Medulla oblongata (tissue), 1 donor: ENCODE data around the gene SLC17A6.

Experiments
- DNase-seq: peaks from one replicate; pipeline ENCODE4 v3.0.0-alpha.2; 2015; ENCODE audit errors: extremely low spot score

SLC17A6 gene

DNA sequence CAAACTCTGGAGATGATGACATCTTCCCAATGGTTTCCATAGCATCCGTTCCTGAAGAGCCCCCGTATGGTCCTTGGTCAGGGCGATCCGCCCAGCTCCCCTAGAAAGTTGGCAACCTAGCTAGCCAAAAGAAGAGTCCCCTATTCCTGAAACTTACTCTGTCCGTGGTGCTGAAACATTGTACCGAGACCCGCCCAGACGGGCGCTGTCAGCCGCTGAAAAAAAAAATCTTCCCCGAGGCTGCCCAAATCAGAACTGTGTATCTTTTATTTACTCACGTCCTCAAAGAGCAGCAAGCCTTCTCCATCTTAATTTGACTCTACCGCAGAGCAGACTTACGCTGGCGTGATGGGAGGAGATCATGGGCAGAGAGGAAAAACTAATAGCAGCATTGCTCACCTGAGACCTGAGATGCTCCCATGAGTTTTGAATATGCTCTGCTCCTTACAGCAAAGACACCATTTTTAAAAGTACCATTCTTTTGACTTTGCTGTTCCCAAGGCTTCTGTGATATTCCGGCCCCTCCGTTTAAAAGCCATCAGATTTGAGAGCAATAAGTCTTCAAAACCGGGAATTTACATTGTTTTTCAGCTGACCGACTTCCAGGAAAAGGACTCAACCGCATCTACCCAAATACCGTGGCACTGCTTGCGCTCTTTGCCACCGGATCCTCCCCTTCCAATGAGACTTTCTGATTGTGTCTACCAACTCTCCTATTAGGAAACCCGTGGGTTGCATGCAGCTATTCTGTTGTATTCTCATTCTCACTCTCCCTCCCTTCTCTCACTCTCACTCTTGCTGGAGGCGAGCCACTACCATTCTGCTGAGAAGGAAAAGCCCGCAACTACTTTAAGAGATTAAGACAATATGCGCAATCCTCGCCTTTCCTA is at the start of gene SLC17A6:
TSS of gene SLC17A6 (plus strand) at position 786 of the 890 bp plus-strand sequence. CDS start 153 bp downstream, outside the sequence.
- no peak for DNase-seq

- DNase-seq: no peak
Measured at GRCh38 chr11:22302368-22302767, 35.8 kb upstream of the SLC17A6 start.

DNA sequence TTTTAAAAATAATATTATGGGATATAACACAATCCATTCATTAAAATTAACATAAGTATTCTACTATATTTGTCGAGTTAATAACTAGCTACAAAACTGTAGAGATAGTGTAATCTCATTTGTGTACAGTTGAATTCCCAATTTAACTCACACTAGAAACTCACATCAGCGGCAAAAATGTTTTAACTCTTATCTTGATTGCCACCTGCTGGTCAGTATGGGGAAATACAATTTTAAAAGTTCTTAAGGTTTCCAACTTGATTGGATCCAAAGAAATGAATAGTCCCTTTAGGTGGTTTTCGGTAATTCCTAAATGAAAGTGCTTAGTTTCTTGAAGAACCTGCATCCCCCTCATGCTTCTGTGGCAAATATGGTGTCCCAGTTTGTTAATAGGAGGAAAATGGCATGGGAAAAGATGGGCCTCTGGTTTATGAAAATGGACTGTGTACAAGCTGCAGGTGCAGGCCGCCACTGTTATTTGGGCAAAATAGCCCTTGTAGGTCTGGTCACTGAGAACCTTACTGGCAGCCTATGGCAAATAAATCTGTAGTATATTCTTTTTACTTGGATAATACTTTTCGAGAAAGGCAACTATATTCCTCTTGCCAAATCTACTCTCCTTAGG is 33.7 kb upstream of the SLC17A6 start:
- peak; percentile 65 for DNase-seq

- DNase-seq: no peak
Measured at GRCh38 chr11:22317656-22318055, 20.5 kb upstream of the SLC17A6 start.

DNA sequence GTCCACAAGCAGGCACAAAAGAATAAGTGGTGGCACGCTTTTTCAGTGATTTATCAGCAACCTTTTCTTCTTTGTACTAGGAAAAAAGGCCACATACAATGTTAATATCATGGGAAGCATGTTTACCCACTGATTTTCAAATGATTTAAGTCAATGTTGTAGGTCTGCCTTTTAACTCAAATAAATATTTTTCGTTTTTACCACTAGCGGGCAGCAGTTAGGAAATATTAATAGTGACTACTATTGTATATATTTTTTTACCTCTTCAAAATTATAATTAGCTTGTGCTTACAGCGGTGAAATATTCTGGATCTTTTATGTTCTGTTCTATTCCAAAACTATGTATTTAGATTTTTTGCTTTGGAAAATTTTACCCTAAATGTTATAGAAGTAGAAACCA is 6.4 kb upstream of the SLC17A6 start:
- DNase-seq: no peak

DNA sequence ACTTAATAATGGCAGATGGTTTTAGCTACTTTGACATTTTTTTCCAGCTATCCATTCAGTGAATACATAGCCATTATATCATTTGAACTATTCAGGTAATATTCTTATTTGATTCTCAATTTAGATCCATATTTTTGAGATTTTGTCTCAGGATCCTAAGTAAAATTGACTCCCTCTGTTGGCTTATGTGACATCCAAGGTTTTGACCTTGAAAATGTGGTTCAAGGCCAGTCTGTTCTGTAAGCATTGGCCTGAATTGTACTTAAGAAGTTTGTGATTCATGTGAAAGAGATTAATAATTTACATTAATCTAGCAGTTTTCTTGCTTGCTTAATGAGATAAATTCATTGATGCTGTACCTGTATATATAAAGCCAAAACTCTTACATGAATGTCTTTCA is 1.6 kb upstream of the SLC17A6 start:
- DNase-seq: no peak

GRCh38 chr11:22339611-22340010 is 1.4 kb downstream of the SLC17A6 start:
- no peak for DNase-seq

- DNase-seq: no peak
Measured at GRCh38 chr11:22340235-22340634, 2.1 kb downstream of the SLC17A6 start.

DNA sequence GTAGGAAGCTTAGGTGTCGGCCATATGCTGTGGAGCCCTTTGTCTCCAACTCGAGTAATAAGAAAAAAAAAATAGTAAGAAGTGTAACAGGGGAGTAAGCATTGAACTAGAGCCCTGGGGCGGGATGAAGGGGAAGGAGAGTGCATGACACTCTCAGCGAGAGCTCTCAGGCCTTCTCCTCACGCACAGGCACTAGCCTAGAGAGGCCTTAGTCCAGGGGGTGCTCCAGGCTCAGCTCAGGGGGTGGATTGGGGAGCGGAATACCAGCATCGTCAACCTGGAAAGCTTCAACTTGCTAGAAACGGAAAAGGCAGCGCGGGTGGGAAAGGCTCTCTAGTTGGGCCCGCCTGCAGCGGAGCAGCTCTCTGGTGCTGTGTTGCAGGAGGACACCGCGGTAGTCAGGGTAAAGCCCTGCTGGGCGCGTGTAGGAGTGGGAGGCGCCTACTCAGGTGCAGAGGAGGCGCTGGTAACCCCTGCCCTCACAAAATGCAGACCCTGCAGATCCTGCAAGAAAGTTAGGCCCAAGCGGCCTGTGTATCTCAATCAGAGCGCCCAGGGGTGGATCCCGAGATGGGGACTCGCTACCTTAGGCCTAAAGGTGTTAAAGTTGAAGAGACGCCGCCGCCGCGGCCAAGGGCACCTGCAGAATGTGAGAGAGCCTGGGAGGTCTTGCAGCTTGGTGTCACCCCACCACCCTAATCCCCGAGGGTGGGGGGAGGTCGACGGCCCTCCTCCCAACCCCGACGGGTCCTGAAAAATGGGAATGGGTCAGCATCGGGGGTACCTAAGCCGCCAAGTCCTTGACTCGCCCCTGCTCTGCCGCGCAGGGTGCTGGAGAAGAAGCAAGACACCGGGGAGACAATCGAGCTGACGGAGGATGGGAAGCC is 2.8 kb downstream of the SLC17A6 start:
- no peak for DNase-seq

- no peak for DNase-seq
Measured at GRCh38 chr11:22341588-22341931, 3.4 kb downstream of the SLC17A6 start.

- DNase-seq: no peak
Measured at GRCh38 chr11:22342211-22343031, 4.2 kb downstream of the SLC17A6 start.

DNA sequence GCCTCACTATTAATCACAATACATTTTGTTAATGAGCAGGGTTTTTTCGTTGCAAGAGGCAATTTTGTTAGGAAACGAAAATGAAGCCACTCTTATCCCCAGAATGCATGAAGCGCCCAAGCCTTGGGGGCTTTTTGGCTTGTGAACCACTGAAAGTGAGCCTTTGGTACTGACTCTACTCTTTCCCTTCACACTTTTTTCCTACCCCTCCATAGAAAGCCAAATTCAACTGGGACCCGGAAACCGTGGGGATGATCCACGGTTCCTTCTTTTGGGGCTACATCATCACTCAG is 4.8 kb downstream of the SLC17A6 start:
- no peak for DNase-seq

GRCh38 chr11:22343371-22344032 is 5.3 kb downstream of the SLC17A6 start:
- no peak for DNase-seq

DNA sequence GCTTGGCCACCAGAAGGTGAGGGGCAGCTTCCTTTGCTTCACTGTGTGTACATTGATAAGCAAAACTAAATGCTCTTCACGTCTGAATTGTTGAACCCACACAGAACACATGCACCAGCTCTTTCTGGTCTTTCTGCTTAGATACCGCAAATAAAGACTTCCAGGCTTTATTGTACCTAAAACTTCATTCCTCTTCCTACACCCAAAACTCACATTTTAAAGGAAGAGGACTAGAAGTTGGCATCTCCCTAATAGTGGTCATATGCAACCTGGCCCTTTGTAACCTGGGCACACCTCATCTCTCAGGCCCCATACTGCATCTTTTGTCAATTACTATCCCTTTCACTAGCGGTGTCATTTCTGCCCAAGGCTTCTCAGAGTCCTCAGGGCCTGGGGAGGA is 5.9 kb downstream of the SLC17A6 start:
- no peak for DNase-seq

GRCh38 chr11:22346282-22346681 is 8.1 kb downstream of the SLC17A6 start:
- DNase-seq: no peak

DNA sequence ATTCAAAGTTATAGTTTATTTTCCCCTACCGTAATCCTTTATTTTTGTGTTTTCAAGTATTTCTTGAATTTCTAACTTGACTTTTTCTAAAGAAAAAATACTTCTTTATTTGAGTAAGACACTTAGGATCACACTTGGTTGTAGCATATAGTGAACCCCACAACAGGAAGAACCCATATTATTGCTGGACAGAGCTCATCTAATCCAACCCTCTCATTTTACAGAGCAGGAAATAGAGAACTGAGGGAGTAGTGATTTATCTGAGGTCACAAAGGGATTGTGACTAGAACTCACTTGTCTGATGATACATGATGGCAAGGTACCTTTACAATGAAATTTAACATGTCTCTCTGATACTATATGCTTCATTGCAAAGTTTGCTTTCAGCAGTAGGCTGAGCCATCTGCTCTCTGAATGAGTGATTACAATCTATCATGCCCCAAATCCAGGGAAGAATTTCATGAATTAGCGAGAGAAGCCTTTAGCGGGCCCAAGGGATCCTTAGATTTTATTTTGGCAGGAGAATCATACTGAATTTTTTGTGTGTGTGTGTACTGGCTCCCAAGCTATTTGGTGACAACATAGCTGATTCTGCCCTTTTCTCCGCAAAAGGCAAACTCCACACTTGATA is 9.8 kb downstream of the SLC17A6 start:
- no peak for DNase-seq

GRCh38 chr11:22349491-22349890 is 11.3 kb downstream of the SLC17A6 start:
- DNase-seq: no peak

DNA sequence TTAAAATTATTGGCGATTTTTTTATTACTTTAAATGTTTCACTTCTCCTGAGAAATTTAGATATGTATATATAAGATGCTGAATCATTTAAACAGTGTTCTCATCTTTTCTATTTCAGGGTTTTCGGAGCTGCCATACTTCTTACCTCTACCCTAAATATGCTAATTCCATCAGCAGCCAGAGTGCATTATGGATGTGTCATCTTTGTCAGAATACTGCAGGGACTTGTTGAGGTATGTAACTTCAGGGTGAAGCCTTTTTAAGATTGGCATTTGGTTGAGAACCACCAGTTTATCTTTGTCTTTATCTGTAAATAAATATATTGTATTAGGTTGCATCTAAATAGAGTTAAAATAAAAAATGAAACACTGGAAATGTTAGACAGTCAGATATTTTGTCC is 21.1 kb downstream of the SLC17A6 start:
- DNase-seq: no peak

GRCh38 chr11:22371160-22371559 is 33.0 kb downstream of the SLC17A6 start:
- DNase-seq: no peak

- no peak for DNase-seq
Measured at GRCh38 chr11:22387126-22387525, 48.9 kb downstream of the SLC17A6 start.
